MV-4-11 (cell line): Measurements from ENCODE around the gene ARHGAP22.
"Not testable (repeated sequence)": the region's sequence is repeated elsewhere in the genome, so short reads cannot be mapped to it uniquely, and the experiment has no call there.

Experiments used
- DNase-seq: peaks from one replicate; lab custom pipeline; 2025; lab: John Stamatoyannopoulos, UW

ARHGAP22 gene

DNA sequence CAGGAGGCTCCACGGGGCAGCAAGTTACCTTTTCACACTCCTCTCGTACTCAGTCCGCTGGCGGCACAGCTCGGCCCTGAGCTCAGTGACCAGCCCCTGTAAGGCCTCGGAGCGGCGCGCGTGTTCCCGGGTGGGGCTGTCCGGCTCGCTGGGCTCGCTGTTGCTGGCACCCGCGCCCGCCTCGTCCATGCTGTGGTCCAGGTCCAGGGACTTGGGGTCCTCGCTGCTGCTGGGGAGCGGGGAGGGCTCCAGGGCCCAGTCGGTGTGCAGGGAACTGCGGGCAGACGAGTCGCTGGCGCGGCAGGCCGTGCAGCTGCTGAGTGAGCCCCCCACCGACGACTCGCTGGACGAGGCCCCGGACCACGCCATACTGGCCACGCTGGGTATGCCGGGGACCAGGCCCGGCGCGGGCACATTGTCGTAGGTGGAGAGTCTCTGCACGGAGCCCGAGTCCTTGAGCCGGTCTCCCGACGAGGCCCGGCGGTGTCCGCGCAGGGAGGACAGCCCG is 154.6 kb downstream of the ARHGAP22 start:
- no peak for DNase-seq

DNA sequence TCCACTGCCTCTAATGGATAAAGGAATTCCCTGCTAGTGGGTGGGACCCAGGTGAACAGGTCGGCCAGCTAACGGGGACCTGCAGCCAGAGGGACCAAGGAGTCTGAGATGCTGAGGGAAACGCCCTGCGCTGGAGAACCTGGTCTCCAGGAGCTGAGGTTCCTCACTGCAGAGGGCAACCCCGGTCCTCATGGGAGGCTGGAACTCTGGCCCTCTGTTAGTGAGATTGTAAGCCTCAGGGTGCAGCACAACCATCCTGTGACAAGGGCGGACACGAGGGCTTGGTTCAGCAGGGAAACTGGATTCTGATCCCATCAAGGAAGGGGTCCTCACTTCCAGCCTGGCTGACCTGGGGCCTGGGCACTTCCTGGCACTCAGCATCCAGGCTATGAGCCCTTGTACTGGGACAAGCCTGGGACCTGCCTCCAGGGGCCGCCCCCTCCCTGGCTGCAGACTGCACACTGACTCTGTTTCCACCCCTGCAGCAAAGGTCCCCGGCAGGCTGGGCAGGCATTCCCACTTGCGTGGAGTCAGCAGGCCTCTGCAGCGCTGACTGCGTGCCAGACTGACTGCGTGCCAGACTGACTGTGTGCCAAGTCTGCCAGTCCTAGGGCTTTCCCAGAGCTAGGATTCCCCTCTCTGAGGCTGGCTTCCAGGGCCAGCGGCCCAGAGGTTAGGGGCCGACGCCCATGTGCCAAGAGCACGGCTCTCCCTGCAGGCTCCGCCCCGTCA is 155.2 kb downstream of the ARHGAP22 start:
- DNase-seq = no peak

DNA sequence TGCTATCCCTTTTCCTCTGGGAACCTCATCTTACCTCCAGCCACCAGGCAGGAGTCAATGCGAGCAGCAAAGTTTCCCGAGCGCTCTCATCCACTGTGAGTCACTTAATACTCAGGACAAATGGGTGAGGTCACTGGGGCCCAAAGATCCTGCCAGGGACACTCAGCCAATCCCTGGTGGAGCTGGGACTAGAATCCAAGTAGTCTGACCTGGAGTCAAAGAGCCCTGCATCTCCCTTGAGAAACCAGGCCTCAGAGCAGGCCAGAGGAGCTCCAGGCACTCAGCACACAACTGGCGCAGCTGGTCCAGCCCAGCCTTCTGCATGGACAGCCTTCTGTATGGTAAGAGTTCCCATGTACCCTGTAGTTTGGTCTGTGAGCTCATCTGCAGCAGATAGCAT is 156.1 kb downstream of the ARHGAP22 start:
- DNase-seq = no peak

DNA sequence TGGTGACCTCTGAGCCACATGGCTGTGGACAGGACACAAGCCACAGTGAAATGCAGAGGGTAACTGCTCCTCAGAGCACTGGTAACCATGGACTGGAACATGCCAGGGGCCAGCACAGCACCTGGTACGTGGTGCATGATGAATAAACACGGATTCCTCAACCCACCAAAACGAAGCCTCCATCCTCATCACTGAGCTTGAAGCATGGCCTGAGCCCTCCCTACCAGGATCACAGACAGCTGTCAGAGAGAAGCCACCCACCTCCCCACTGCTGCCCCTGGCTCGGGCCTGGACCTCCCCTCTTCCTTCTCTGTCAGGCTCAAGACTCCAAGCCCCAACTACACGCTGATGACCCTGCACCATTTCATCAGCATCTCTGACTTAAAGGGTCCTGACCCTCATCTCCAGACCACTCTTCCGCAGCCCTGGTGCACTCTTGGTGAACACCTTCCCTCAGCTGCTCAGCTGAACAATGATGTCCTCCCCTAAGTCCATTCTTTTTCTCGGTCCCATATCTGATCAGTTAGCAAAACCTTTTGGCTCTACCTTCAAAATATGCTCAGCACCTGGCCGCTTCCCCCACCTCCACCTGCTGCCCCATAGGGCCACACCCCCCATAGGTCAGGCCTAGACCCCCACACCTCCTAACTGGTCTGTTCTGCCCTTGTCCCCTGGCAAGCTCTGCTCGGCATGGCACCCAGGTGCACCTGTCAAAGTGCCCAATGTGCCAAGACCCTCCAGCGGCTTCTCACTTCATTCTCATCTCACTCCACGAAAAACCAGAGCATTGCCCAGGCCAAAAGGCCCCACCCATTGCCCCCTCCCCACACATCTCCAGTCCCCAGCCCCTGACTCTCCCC is 157.3 kb downstream of the ARHGAP22 start:
- no peak for DNase-seq

DNA sequence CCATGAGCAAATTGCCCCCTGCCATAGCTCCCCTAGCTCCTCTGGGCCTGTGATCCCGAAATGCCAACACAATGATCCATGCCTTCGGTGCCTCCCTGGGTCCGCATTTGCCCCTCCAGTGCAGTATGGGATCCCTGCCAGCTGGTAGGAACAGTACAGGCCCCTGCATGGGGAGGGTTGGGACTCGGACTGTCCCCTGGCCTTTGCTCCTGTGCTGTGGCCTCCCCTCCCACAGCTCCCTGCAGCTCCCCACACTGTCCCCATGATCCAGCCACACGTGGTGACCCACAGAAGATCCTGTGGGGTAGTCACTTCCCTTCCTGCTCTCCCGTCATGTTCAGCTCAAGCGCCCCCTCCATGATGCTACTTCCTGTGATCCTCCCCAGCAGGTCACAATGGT is 158.1 kb downstream of the ARHGAP22 start:
- DNase-seq = peak; percentile 50

DNA sequence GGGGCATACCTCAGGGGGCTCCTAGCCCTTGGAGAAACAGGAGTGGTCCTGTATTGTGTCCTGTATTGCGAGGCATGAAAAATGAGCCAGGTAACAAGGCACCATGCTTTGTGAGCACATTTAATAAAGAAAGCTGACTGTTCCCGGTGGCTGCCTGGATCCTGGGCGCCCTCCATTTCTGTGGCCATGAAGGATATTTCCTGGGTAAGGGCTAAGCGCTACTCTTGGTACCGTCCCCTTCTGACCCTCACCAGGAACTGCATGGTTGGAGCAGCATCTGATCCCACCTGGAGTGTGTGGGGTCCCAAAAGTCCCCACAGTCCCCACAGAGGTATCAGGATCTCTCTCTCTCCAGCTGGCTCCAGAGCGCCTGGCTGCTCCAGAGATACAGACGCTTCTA is 158.9 kb downstream of the ARHGAP22 start:
- DNase-seq = no peak

DNA sequence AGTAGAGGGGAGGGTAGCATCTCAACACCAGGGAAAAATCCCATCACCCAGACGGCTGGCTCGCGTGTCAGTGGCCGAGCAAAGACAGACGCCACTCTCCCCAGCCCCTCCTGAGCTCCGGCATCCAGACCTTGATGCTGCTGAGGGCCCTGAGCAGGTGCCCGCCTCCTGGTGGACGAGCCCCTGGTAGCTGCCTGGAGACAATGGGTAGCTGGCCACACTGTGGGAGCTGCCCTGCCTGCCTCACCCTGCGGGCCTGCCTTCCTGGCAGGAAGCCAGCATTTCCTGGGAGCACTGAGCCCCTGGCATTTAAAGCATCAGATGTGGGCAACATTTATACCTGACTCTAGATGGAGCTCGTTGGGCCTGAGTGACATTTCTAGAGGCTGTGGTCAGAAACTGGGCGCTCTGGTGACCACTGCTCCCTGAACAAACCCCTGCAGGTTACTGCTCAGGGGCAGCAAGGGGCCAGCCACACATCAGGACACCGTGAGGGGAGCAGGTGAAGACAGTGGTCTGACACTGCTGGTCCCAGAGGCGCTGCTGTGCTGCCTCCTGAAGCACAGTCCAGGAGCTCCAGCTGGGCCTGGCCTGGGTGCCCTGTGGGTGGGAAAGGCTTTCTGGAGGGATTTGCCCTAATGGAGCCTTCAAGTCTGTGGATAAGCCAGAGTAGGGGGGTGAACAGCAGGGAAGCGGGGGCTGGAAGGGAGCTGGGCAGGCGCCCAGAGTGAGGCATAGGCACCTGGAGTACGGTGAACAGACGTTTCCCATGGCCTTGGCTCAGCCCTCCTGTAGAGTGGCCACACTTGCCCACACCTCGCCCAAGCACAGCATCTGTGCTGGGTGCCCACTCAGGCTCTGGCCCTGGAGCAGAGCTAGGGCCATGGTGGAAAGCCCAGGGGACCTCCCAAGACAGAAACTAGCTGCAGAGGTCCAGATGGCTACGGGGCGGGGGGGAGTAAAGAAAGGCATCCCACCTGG is 159.7 kb downstream of the ARHGAP22 start:
- no peak for DNase-seq

DNA sequence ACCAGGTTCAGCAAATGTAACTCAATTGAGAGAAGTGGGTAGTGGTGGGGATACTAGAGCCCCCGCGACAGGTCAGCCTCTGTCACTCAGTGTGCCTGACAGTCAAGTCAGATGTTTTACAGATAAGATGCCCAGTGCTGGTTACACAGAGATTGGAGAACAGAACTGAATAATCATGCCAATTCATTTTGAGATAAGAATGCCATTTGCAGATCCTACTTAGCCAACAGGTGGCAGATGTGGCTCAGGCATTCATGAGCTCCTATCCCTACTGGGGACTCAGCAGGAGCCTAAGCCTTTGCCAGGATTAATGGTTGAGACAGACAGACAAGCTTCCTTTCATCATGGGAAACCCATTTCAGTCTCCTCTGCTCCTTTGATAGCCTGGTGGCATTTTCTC is 160.6 kb downstream of the ARHGAP22 start:
- peak; percentile 49 for DNase-seq

DNA sequence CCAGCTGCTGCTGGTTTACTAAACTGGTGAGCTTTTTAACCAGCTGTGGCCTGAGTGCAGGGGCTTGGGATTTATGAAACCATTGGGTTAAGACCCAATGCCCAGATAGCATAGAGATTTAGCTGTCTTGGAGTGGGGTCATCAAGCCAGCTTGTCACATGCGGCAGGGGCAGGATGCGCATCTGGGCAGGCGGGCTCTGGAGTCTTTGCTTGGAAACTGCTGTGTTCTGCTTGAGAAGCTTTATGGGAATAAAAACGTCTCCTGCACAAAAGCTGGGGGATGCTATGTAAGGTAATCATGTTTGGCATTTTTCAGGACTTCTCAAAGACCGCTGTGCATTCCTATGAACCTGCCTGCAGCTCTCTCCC is 162.1 kb downstream of the ARHGAP22 start:
- no peak for DNase-seq

DNA sequence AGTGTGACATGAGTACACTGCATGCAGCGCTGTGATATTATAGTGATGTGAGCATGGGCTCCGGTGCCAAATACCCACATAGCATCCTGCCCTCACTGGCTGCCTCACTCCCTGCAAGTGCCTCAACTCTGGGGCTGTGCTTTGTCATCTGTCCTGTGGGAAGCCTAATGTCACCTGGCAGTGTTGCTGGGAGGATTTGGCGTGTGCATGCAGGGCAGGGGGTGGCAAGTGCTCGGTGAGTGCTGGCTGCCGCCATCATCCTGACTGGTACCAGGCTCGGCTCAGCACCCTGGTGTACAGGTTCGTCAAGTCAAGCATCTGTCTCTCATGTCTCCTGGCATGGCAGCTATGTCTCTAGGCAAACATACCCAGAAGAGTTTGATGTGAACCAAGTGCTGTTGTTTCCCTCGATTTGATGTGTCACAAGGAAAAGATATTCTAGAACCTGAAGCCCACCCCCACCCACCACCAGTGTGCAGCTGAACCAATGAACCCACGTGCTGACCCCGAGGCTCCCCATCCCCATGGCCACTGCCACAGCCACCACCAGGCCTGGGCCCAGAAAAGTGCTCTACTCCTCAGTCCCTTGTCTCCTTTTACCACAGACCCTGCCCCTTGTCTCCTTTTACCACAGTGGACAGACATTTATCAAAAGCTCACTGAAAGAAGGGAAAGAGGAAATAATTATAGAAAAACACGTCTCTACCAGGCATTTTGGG is 162.6 kb downstream of the ARHGAP22 start:
- no peak for DNase-seq

DNA sequence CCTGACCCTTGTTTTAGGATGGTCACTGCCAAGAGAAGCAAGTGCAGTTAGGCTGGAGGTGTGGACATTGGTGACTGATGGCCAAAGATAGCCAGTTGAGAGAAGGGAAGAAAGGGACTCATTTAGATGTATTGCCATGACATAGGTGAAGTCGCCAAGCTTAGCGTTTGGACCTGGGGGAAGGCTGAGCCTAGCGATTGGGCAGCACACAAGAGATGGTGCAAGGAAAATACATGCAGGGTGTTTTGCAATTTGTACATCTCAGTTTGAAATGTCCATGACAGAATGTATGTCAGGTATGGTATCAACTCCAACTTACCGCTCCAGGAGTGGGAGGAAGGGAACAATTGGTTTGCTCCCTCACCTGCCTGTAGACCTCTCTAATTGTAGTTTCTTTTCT is 164.1 kb downstream of the ARHGAP22 start:
- no peak for DNase-seq

DNA sequence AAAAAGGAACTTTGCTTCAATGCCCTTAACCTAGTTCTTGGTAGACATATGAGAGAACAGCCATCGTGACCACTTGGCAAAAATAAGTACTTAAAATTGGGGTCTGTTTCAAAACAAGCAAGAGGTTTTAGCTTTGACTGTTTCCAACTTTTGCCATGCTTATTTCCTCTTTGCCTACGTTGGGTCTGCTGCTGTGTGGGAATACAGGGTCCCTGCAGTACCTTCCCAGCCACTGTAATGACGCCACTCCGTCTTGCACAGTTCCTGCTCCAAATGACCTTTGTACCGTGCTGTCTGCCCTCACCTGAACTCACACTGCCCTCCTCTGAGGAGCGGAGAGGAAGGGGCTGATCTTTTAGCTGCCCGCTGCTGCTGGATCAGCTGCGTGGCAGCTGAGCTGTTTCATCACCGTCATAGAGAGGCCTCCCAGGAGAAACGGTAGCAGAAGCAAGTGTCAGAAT is 165.3 kb downstream of the ARHGAP22 start:
- no peak for DNase-seq

DNA sequence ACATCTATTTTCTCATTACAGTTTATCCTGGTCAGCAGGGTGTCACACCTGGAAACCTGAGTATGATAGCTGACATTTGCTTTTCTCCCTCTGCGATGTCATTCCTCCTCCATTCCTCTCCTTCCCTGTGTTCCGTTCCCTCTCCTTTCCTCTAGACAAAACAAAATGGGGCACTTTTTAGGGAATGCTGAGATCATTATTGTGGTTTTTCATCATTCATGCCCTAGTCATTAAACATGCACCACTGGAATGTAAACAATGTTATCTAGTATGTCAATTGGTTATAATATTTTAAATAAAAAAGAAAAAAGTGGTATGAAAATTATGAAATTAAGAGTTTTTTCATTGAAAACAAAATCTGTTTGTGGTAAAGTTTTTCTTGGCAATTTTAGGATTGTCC is 165.8 kb downstream of the ARHGAP22 start:
- DNase-seq = no peak

DNA sequence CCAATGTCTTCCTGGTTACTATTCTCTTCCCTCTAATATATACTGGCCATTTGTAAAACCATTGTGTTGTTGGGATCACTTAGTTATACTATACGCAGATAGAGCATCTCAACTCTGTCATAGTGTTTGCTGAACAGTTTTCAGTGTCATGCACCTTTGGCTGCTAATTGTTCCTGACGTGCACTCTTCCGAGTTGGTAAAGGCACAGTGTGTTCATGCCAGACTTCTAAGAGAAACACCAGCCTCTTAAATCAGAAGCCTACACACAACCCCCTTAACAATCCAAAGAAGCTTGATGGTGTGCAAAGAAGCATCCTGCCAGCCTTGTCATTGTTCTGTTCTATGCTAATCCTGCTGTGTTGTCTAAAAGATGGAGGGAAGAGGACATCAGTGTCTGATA is 167.3 kb downstream of the ARHGAP22 start:
- no peak for DNase-seq

DNA sequence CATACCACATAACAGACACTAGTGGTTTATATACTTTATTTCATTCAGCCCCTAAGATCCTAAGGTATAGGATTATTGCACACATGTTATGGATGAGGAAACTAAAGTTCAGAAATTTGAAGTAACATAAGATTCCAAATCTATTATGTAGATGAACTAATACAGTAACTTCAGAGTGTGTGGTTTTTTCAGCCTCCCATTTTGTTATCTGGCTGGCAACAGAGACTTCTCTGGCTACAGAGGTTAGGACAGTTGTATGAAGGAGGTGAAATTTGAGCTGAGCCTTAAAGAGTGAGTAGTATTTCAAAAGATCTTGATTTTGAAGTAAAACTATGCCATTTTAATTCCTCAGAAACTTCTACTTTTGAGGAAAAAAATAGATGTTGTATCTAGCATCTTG is 173.0 kb downstream of the ARHGAP22 start:
- DNase-seq = no peak

DNA sequence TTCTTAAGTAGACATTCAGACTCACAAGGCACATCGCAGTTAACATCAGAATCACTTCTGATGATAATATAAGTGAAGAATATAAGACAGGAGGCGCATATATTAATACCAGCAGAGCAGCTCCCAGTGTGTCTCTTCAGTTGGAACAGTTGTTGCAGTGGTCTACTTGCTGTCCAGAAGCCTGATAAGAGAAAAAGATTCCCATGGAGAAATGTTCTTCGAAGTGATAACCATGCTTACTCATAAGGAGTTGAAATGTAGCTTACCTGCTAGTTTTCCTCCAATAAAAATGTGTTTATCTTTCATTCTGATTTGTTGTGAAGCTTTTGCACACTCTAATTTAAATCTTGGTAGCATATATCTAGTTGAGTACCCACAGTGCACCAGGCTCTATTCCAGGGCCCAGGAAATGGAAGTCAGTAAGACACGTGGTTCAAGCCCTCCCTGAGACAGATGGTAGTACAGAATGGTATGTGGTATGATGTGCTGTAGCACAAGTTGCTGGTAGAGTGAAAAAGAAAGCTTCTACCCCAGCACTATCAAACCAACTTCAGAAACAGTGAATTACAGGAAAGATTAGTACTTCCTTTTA is 174.4 kb downstream of the ARHGAP22 start:
- no peak for DNase-seq

DNA sequence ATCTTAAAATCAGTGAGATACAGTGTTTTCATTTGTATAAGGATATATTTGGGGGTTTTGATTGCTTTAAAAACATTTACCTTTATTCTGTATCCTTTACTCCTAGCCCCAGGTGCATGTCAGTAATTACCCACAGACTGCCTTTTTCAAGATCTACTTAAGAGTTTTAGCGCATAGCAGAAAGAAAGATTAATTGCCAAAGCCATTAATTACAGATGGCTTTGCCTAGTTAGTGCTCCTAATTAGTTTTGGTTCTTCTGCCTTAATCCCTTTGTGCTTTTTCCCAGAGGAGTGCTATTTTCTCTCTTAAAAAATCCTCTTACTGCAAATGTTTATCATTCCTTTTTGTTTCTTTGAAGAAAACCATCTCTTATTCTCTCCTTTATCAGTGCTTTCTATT is 175.6 kb downstream of the ARHGAP22 start:
- no peak for DNase-seq

DNA sequence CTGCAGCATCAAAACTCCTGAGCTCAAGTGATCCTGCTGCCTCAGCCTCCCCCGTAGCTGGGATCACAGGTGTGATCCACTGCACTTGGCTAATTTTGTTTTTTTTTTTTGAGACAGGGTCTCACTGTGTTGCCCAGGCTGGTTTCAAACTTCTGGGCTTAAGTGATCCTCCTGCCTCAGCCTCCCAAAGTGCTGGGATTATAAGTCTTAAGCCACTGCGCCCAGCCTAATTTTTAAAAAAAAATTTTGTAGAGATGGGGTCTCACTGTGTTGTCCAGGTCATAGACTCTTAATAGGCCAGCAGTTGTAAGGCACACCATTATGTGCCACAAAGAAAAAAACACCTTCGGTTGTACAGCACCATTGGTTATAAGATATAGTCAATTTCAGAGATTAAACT is 176.0 kb downstream of the ARHGAP22 start:
- no peak for DNase-seq

DNA sequence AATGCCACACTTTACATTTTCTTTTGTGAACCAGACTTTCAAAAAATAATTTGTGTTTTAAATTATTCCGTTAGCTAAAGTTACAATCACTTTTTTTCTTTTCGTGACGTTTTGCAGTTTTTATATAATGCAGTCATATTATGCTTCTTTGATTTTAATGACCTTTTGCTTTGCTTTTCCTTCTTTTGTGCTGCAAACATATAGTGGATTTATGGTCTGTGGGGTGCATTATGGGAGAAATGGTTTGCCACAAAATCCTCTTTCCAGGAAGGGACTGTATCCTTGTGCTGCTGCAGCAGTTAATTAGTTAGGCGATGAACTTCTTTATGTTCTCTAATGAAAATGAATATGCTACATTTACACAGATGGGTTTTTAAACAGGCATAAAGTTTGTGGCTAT is 181.0 kb downstream of the ARHGAP22 start:
- peak; percentile 3 for DNase-seq

DNA sequence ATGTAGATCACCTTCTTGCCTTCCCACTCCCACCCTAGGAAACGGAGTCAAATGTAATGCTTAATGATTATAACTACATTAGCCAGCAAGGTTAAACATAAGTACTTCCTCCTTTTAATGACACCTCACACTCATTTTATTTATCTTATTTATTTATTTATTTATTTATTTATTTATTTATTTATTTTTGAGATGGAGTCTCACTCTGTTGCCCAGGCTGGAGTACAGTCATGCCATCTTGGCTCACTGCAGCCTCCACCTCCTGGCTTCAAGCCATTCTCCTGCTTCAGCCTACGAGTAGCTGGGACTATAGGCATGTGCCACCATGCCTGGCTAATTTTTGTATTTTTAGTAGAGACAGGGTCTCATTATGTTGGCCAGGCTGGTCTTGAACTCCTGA is 183.0 kb downstream of the ARHGAP22 start:
- not testable (repeated sequence) for DNase-seq

DNA sequence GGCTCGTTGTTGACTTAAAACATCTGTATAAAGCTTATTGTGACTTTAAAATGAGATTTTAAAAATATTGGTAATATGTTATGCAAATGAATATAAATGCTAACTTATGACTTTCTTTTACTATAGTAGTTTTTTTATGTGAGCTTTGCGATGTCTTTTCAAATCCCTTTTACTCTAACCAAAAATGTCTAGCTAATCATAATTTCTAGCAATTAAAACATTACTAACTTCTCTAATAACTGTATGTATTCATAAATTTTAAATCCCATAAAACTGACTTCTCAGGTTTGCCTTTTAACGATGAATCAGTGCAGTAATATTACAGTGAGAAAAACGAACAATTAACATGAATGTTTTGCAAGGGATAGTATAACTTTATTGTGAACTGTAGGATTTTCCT is 185.2 kb downstream of the ARHGAP22 start:
- no peak for DNase-seq
